Measurements from ENCODE around the gene MSLN. TPM values are rescaled to one million over a fixed set of nuclear protein-coding genes. Genes with fewer than 3 reads are reported as not detected.

MSLN gene
- total RNA-seq, 6 experiments from 2014 or later: 0.17 to 0.61 (median 0.36) TPM

DNA sequence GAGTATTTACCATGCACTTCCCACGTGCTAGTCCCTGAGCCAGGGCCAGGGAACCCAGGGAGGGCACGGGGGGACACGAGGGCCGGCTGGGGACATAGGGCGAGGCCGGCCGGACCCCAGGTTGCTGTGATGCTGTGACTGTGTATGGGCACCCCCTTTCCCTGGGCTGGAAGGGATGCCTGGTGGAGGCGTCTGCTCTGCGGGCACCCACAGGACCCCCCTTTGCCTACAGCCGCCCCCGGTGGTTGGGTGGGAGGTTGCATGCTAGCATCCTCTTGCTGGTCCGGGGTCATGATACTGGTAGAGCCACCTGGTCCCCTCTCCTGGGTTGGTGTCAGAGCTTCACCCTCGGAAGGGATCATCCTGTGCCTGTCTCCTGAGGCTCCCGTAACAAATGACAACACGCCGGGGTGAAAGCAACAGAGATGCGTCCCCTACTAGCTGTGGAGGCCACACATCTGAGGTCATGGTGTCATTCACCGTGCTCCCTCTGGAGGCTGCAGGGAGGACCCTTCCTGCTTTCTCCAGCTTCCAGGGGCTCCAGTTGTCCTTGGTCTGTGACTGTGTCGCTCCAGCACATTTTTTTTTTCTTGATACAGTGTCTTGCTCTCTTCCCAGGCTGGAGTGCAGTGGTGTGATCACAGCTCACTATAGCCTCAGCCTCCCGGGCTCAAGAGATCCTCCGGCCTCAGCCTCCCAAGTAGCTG, 16.6 kb upstream of the MSLN start:
- Mint-ChIP-seq H3K9me3 (no peaks in the 10 kb centered on the region), H3K36me3 (ENCODE audit: low read depth) (no peaks in the 10 kb centered on the region), H3K27ac (no peak overlapping the region), H3K27me3 (ENCODE audit: insufficient read depth) (peaks cover 3% of the 10 kb centered on the region; the same call in 1 of the 2 replicates), H3K4me1 (ENCODE audit: low read depth) (peaks cover 10% of the 10 kb centered on the region; the same call in 1 of the 2 replicates), H3K4me3 (no peak overlapping the region)
- DNase-seq: no peak
- TF ChIP-seq, protein P1, sequence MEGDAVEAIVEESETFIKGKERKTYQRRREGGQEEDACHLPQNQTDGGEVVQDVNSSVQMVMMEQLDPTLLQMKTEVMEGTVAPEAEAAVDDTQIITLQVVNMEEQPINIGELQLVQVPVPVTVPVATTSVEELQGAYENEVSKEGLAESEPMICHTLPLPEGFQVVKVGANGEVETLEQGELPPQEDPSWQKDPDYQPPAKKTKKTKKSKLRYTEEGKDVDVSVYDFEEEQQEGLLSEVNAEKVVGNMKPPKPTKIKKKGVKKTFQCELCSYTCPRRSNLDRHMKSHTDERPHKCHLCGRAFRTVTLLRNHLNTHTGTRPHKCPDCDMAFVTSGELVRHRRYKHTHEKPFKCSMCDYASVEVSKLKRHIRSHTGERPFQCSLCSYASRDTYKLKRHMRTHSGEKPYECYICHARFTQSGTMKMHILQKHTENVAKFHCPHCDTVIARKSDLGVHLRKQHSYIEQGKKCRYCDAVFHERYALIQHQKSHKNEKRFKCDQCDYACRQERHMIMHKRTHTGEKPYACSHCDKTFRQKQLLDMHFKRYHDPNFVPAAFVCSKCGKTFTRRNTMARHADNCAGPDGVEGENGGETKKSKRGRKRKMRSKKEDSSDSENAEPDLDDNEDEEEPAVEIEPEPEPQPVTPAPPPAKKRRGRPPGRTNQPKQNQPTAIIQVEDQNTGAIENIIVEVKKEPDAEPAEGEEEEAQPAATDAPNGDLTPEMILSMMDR (IDR thresholded peaks at IDR 0.05): peak; percentile 50

DNA sequence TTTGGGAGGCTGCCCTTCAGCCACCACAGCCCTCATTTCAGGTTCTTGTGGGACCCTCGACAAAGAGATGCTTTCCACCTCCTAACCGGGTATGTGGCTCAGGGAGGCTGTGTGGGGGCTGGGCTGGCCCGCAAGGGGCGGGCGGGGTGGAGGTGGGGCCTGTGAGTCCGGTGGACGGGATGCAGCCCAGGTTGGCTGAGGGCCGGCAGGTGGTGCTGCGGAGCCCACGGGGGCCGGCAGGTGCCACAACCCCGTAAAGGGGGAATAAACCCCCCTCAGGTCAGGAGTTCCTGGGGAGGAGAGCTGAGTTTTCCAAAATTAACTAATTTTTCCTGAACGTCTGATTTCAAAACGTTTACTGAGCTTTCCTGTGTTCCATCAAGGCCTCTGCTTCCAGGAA, 14.8 kb upstream of the MSLN start:
- TF ChIP-seq, protein P1 (IDR thresholded peaks at IDR 0.05): peak; percentile 65
- Mint-ChIP-seq H3K27me3 (ENCODE audit: insufficient read depth) (peaks cover 3% of the 10 kb centered on the region; the same call in 1 of the 2 replicates), H3K4me1 (ENCODE audit: low read depth) (peaks cover 6% of the 10 kb centered on the region; the same call in 1 of the 2 replicates), H3K36me3 (ENCODE audit: low read depth) (no peaks in the 10 kb centered on the region), H3K9me3 (no peaks in the 10 kb centered on the region), H3K4me3 (no peak overlapping the region), H3K27ac (no peak overlapping the region)
- no peak for DNase-seq

DNA sequence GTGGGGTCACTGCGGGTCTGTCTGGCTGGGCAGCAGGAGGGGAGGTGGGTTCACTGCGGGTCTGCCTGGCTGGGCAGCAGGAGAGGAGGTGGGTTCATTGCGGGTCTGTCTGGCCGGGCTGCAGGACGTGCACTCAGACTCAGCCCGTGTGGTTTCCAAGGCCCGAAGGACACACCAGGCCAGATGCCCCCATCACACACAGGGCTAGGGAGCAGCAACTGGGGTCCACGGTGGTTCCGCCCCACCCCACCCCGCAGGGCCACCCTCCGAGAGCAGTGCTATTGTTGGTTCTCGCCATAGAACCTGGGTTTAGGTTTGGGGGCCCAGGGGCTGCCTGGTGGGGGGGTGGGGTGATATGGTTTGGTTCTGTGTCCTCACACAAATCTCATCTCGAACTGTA, 13.9 kb upstream of the MSLN start:
- Mint-ChIP-seq H3K27me3 (ENCODE audit: insufficient read depth) (peaks cover 5% of the 10 kb centered on the region; the same call in 1 of the 2 replicates), H3K27ac (no peak overlapping the region), H3K4me3 (no peak overlapping the region), H3K9me3 (no peaks in the 10 kb centered on the region), H3K4me1 (ENCODE audit: low read depth) (peaks cover 6% of the 10 kb centered on the region; the same call in 1 of the 2 replicates), H3K36me3 (ENCODE audit: low read depth) (no peaks in the 10 kb centered on the region)
- TF ChIP-seq, protein P1 (IDR thresholded peaks at IDR 0.05): no peak
- no peak for DNase-seq

DNA sequence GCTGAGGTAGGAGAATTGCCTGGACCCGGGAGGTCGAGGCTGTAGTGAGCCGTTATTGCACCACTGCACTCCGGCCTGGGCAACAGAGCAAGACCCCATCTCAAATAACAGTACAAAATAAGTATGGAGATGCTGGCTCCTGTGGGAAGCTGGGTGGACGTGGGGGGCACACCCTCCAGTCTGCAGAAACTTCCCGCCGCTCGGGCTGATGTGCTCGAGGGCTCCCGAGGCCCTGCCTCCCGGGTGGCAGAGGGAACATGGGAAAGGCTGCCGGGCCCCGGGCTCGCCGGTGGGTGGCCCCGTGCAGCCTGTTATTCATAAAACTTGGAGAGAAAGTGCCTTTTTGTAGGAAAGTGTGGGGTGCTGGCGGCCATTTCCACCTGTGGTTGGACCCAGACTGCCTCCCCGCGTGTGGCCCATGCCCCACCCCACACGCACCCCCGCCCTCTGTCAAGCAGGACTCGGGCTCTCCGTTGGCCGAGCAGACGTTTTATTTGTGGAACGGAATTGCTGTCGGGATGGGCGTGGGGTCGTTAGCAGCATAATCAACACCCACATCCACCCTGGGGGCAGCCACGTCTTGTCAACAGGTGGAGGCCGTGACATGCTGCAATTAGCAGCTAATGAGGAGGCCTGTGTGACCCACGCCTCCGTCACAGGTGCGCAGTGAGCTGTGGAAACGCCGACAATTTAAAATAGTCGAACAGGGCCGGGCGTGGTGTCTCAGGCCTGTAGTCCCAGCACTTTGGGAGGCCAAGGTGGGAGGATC, 12.4 kb upstream of the MSLN start:
- TF ChIP-seq, protein P1 (IDR thresholded peaks at IDR 0.05): no peak
- Mint-ChIP-seq H3K27me3 (ENCODE audit: insufficient read depth) (peaks cover 3% of the 10 kb centered on the region), H3K4me3 (no peak overlapping the region), H3K27ac (no peak overlapping the region), H3K36me3 (ENCODE audit: low read depth) (no peaks in the 10 kb centered on the region), H3K4me1 (ENCODE audit: low read depth) (peaks cover 6% of the 10 kb centered on the region; the same call in 1 of the 2 replicates), H3K9me3 (no peaks in the 10 kb centered on the region)
- DNase-seq: no peak

DNA sequence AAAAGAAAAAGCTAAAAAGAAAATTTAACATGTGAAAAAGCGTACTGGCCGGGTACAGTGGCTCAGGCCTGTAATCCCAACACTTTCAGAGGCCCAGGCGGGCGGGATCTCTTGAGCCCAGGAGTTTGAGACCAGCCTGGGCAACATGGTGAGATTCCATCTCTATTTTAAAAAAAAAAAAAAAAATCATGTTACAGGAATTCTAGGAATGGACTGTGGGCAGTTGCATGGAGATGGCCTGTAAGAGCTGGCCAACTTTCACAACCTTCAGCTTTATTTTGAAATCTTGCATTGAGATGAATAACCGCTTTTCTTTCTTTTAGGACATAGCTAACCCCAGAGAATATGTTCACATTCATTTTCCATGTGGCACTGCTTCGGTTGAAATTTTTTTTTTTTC, 11.5 kb upstream of the MSLN start:
- peaks cover 6% of the 10 kb centered on the region; the same call in 1 of the 2 replicates for H3K4me1 Mint-ChIP-seq (ENCODE audit: low read depth)
- H3K27me3 Mint-ChIP-seq (ENCODE audit: insufficient read depth): peaks cover 3% of the 10 kb centered on the region
- TF ChIP-seq, protein P1 (IDR thresholded peaks at IDR 0.05): no peak
- H3K9me3 Mint-ChIP-seq: no peaks in the 10 kb centered on the region
- H3K36me3 Mint-ChIP-seq (ENCODE audit: low read depth): no peaks in the 10 kb centered on the region
- DNase-seq: peak; percentile 75
- no peak overlapping the region for H3K4me3 Mint-ChIP-seq
- H3K27ac Mint-ChIP-seq: peak overlapping the region; percentile 46; the same call in 1 of the 2 replicates

Measured in HFFc6 (cell line).